ENCODE results near the gene CDC45.

Gene CDC45

GRCh38 chr22:19470010-19470409, 9.7 kb upstream of the CDC45 start:
- no peak for DNase-seq (ENCODE audit: low spot score)

- DNase-seq (ENCODE audit: low spot score): no peak
These were observed 8.1 kb upstream of the CDC45 start for GRCh38 chr22:19471572-19471971.

GRCh38 chr22:19472233-19472632, 7.5 kb upstream of the CDC45 start:
- DNase-seq (ENCODE audit: low spot score): no peak

- DNase-seq (ENCODE audit: low spot score): no peak
These were observed 6.1 kb upstream of the CDC45 start for GRCh38 chr22:19473578-19473977.

GRCh38 chr22:19476023-19476422, 3.7 kb upstream of the CDC45 start:
- DNase-seq (ENCODE audit: low spot score): no peak

- DNase-seq (ENCODE audit: low spot score): no peak
These were observed 2.2 kb upstream of the CDC45 start for GRCh38 chr22:19477321-19478044.

GRCh38 chr22:19478045-19478900, 1.4 kb upstream of the CDC45 start:
- no peak for DNase-seq (ENCODE audit: low spot score)

- peak; percentile 82 for DNase-seq (ENCODE audit: low spot score)
These were observed 792 bp upstream of the CDC45 start, which contains the start of gene UFD1 for GRCh38 chr22:19478901-19479354. TSS of gene UFD1 (minus strand) at chr22:19479193. CDS start at chr22:19479085, 108 bp downstream.

- DNase-seq (ENCODE audit: low spot score): no peak
These were observed 451 bp downstream of the CDC45 start for GRCh38 chr22:19480173-19480568.

- DNase-seq (ENCODE audit: low spot score): no peak
These were observed 1.1 kb downstream of the CDC45 start for GRCh38 chr22:19480789-19481188.

- no peak for DNase-seq (ENCODE audit: low spot score)
These were observed 2.6 kb downstream of the CDC45 start for GRCh38 chr22:19482297-19482696.

- no peak for DNase-seq (ENCODE audit: low spot score)
These were observed 3.9 kb downstream of the CDC45 start for GRCh38 chr22:19483481-19484244.

GRCh38 chr22:19488285-19488684, 8.6 kb downstream of the CDC45 start:
- no peak for DNase-seq (ENCODE audit: low spot score)

- DNase-seq (ENCODE audit: low spot score): peak; percentile 53
These were observed 9.4 kb downstream of the CDC45 start for GRCh38 chr22:19488884-19489843.

- no peak for DNase-seq (ENCODE audit: low spot score)
These were observed 11.0 kb downstream of the CDC45 start for GRCh38 chr22:19490628-19491230.

- no peak for DNase-seq (ENCODE audit: low spot score)
These were observed 12.9 kb downstream of the CDC45 start for GRCh38 chr22:19492504-19493174.

- no peak for DNase-seq (ENCODE audit: low spot score)
These were observed 14.4 kb downstream of the CDC45 start for GRCh38 chr22:19494001-19494560.

GRCh38 chr22:19494676-19495173, 15.0 kb downstream of the CDC45 start:
- no peak for DNase-seq (ENCODE audit: low spot score)

- peak; percentile 18 for DNase-seq (ENCODE audit: low spot score)
These were observed 16.0 kb downstream of the CDC45 start for GRCh38 chr22:19495562-19496323.
